Ovary (tissue), 3 donors: ENCODE results near the gene SIPA1L3.

ENCODE experiments used
- CTCF ChIP-seq, 3 donors: fragments of 450-650 bp in 2 of 3; fragments of 200-600 bp in 1 of 3; IDR thresholded peaks; one replicate each; pipeline versions ENCODE4 v1.5.1 to v1.8.0; 2016 to 2022; ENCODE audit warnings: antibody characterized with exemption in 3 of 3, mild to moderate bottlenecking in 1 of 3
- EP300 ChIP-seq: sonication (generic); formaldehyde crosslinking; IDR thresholded peaks from one replicate; pipeline ENCODE4 v1.6.1; 2017; ENCODE audit warnings: antibody characterized with exemption
- POLR2A ChIP-seq: fragments of 450-650 bp; IDR thresholded peaks from one replicate; pipeline ENCODE4 v1.6.1; 2017; ENCODE audit warnings: antibody characterized with exemption, mild to moderate bottlenecking, moderate library complexity
- donor health status: DM: no; HTN: no; CAD: no.

GRCh38 chr19:37864501-37864900, 42.5 kb upstream of the SIPA1L3 start:
- TF ChIP-seq CTCF (IDR thresholded peaks at IDR 0.05) = no peak
- no peak for TF ChIP-seq POLR2A
- no peak for TF ChIP-seq EP300
